ENCODE measurements around the gene OR2V1.
"Not testable (repeated sequence)": the region's sequence is repeated elsewhere in the genome, so short reads cannot be mapped to it uniquely, and the experiment has no call there.

- TF ChIP-seq CTCF (optimal IDR thresholded peaks at IDR 0.05 in 1 of 3, IDR thresholded peaks at IDR 0.05 in 1 of 3, conservative IDR thresholded peaks at IDR 0.05 in 1 of 3; ENCODE audit: extremely low read depth in 1 of 3, insufficient read depth in 2 of 3, low read length in 3 of 3); EZH2 (IDR thresholded peaks at IDR 0.05; ENCODE audit: low read length): not testable (repeated sequence)
Measured at GRCh38 chr5:181095162-181095561, 35.8 kb downstream of the OR2V1 start.

Data from keratinocyte (primary cell).